IPS-NIHi11 (cell line): ENCODE measurements around the gene SLC6A4.
A peak's percentile ranks its signal among the peaks of the same experiment; 100 is the strongest.
"Not testable (repeated sequence)": the region's sequence is repeated elsewhere in the genome, so short reads cannot be mapped to it uniquely, and the experiment has no call there.

Source experiments
- DNase-seq: peaks from one replicate; pipeline ENCODE4 v3.0.0; 2012; ENCODE audit warnings: mixed read lengths, low spot score

SLC6A4 gene

GRCh38 chr17:30219315-30219714, 16.2 kb downstream of the SLC6A4 start:
- DNase-seq: no peak

GRCh38 chr17:30218799-30219198, 16.7 kb downstream of the SLC6A4 start:
- no peak for DNase-seq

GRCh38 chr17:30217746-30218245, 17.7 kb downstream of the SLC6A4 start:
- DNase-seq: no peak

- DNase-seq: no peak
Observed at GRCh38 chr17:30217054-30217453, 18.4 kb downstream of the SLC6A4 start.

- no peak for DNase-seq
Observed at GRCh38 chr17:30212750-30213149, 22.7 kb downstream of the SLC6A4 start.

GRCh38 chr17:30211371-30211770, 24.1 kb downstream of the SLC6A4 start:
- no peak for DNase-seq

GRCh38 chr17:30210901-30211300, 24.6 kb downstream of the SLC6A4 start:
- no peak for DNase-seq

- no peak for DNase-seq
Observed at GRCh38 chr17:30210366-30210765, 25.1 kb downstream of the SLC6A4 start.

GRCh38 chr17:30209930-30210329, 25.6 kb downstream of the SLC6A4 start:
- DNase-seq: no peak

GRCh38 chr17:30208214-30208613, 27.3 kb downstream of the SLC6A4 start:
- DNase-seq: no peak

- no peak for DNase-seq
Observed at GRCh38 chr17:30207655-30208054, 27.8 kb downstream of the SLC6A4 start.

GRCh38 chr17:30203471-30203981, 32.0 kb downstream of the SLC6A4 start:
- DNase-seq: peak; percentile 57

- DNase-seq: not testable (repeated sequence)
Observed at GRCh38 chr17:30200656-30201055, 34.8 kb downstream of the SLC6A4 start.

- no peak for DNase-seq
Observed at GRCh38 chr17:30200106-30200505, 35.4 kb downstream of the SLC6A4 start.

GRCh38 chr17:30199600-30199999, 35.9 kb downstream of the SLC6A4 start:
- no peak for DNase-seq

- DNase-seq: no peak
Observed at GRCh38 chr17:30197416-30197815, 38.1 kb downstream of the SLC6A4 start.

- no peak for DNase-seq
Observed at GRCh38 chr17:30196504-30196903, 39.0 kb downstream of the SLC6A4 start.

- no peak for DNase-seq
Observed at GRCh38 chr17:30191072-30191471, 44.4 kb downstream of the SLC6A4 start.

GRCh38 chr17:30188211-30188939, 47.1 kb downstream of the SLC6A4 start:
- DNase-seq: no peak

GRCh38 chr17:30187573-30187972, 47.9 kb downstream of the SLC6A4 start:
- no peak for DNase-seq

- DNase-seq: no peak
Observed at GRCh38 chr17:30186761-30187160, 48.7 kb downstream of the SLC6A4 start.

GRCh38 chr17:30176855-30177254, 58.6 kb downstream of the SLC6A4 start:
- DNase-seq: no peak

- DNase-seq: no peak
Observed at GRCh38 chr17:30174556-30174955, 60.9 kb downstream of the SLC6A4 start.

- DNase-seq: no peak
Observed at GRCh38 chr17:30173649-30174048, 61.8 kb downstream of the SLC6A4 start.
